ENCODE measurements around the gene ZBTB20.

The ZBTB20 gene

GRCh38 chr3:114455432-114455831 is 691.7 kb downstream of the ZBTB20 start:
- DNase-seq (ENCODE audit: low spot score) = no peak
- TF ChIP-seq, protein P1, sequence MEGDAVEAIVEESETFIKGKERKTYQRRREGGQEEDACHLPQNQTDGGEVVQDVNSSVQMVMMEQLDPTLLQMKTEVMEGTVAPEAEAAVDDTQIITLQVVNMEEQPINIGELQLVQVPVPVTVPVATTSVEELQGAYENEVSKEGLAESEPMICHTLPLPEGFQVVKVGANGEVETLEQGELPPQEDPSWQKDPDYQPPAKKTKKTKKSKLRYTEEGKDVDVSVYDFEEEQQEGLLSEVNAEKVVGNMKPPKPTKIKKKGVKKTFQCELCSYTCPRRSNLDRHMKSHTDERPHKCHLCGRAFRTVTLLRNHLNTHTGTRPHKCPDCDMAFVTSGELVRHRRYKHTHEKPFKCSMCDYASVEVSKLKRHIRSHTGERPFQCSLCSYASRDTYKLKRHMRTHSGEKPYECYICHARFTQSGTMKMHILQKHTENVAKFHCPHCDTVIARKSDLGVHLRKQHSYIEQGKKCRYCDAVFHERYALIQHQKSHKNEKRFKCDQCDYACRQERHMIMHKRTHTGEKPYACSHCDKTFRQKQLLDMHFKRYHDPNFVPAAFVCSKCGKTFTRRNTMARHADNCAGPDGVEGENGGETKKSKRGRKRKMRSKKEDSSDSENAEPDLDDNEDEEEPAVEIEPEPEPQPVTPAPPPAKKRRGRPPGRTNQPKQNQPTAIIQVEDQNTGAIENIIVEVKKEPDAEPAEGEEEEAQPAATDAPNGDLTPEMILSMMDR (IDR thresholded peaks at IDR 0.05; ENCODE audit: extremely low read depth, insufficient read depth, missing control alignments) = no peak
- in situ Hi-C loops (cut with MboI; ENCODE audit: low pct_unique_long_range_greater_than_20kb, low sequenced_read_pairs, unreplicated experiment) = no loop called here

GRCh38 chr3:114454551-114455251 is 692.4 kb downstream of the ZBTB20 start:
- DNase-seq (ENCODE audit: low spot score) = no peak
- TF ChIP-seq, protein P1 (IDR thresholded peaks at IDR 0.05; ENCODE audit: extremely low read depth, insufficient read depth, missing control alignments) = no peak
- in situ Hi-C loops (cut with MboI; ENCODE audit: low pct_unique_long_range_greater_than_20kb, low sequenced_read_pairs, unreplicated experiment) = no loop called here

GRCh38 chr3:114453361-114453780 is 693.7 kb downstream of the ZBTB20 start:
- no peak for DNase-seq (ENCODE audit: low spot score)
- in situ Hi-C loops (cut with MboI; ENCODE audit: low pct_unique_long_range_greater_than_20kb, low sequenced_read_pairs, unreplicated experiment) = no loop called here
- TF ChIP-seq, protein P1 (IDR thresholded peaks at IDR 0.05; ENCODE audit: extremely low read depth, insufficient read depth, missing control alignments) = no peak

DNA sequence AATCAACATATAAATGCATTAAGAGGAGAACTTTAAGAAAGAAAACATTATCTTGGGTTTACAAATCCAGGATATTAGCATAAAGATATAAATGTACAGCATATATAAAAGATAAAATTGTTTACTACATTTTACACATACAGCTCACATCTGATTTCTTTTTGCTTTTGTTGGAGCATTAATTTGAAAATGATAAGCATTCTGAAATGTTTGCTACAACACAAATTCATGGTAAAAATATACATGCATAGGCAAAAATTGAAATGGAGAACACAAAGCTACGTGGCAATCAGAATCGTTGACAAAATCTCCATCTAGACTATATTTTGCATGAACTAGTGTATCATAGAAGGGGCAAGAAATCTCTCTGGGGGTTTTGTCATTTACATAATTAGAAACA is 694.2 kb downstream of the ZBTB20 start:
- in situ Hi-C loops (cut with MboI; ENCODE audit: low pct_unique_long_range_greater_than_20kb, low sequenced_read_pairs, unreplicated experiment) = no loop called here
- TF ChIP-seq, protein P1 (IDR thresholded peaks at IDR 0.05; ENCODE audit: extremely low read depth, insufficient read depth, missing control alignments) = no peak
- DNase-seq (ENCODE audit: low spot score) = no peak

- TF ChIP-seq, protein P1 (IDR thresholded peaks at IDR 0.05; ENCODE audit: extremely low read depth, insufficient read depth, missing control alignments) = no peak
- in situ Hi-C loops (cut with MboI; ENCODE audit: low pct_unique_long_range_greater_than_20kb, low sequenced_read_pairs, unreplicated experiment) = no loop called here
- DNase-seq (ENCODE audit: low spot score) = no peak
Observed at GRCh38 chr3:114452256-114452655, 694.8 kb downstream of the ZBTB20 start.

GRCh38 chr3:114451561-114452018 is 695.5 kb downstream of the ZBTB20 start:
- TF ChIP-seq, protein P1 (IDR thresholded peaks at IDR 0.05; ENCODE audit: extremely low read depth, insufficient read depth, missing control alignments) = no peak
- in situ Hi-C loops (cut with MboI; ENCODE audit: low pct_unique_long_range_greater_than_20kb, low sequenced_read_pairs, unreplicated experiment) = no loop called here
- no peak for DNase-seq (ENCODE audit: low spot score)
